ENCODE data around the gene FLT3.
"Not testable (repeated sequence)": the region's sequence is repeated elsewhere in the genome, so short reads cannot be mapped to it uniquely, and the experiment has no call there.

FLT3 gene

GRCh38 chr13:27965343-27965739 lies 135.0 kb downstream of the FLT3 start:
- Histone ChIP-seq H3K4me1 (ENCODE audit: control insufficient read depth, insufficient read depth, low read length) (peaks cover 56% of the 10 kb centered on the region), H3K4me3 (ENCODE audit: low read length) (no peak overlapping the region), H3K36me3 (ENCODE audit: control insufficient read depth, insufficient read depth, low read length) (no peaks in the 10 kb centered on the region), H3K27me3 (ENCODE audit: control insufficient read depth, insufficient read depth, low read length) (peaks cover 61% of the 10 kb centered on the region), H3K9me3 (ENCODE audit: control insufficient read depth, low read length) (no peaks in the 10 kb centered on the region), H3K9ac (ENCODE audit: low read length) (no peak overlapping the region)

DNA sequence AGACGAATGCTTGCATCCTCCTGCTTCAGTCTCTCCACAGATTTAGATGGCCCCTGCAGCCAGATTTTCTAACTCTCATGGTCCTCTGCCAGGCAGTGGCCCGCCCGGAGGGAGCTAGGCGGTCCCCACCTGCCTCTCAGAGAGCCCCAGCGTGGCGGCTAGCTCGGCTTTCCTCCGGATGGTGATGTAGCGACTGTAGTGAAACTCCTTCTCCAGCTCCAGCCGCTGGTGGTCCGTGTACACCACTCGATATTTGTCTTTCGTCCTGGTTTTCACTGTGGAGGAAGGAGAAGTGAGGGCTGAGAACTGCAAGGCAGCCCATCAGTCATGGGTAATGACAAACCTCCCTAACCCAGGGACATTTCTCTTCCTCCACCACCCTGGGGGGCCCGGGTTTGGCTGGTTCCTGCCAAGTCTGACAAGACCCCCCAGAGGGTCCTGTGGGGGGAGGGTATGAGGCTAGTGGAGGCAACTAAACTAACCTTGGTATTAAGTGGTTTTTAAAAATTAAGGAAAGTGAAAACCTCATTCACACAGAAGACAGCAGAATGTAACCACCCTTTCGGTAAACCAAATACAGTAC lies 135.5 kb downstream of the FLT3 start:
- no peak overlapping the region for H3K9ac ChIP-seq (ENCODE audit: low read length)
- H3K27me3 ChIP-seq (ENCODE audit: control insufficient read depth, insufficient read depth, low read length), result peaks cover 59% of the 10 kb centered on the region
- H3K4me1 ChIP-seq (ENCODE audit: control insufficient read depth, insufficient read depth, low read length), result peaks cover 60% of the 10 kb centered on the region
- H3K9me3 ChIP-seq (ENCODE audit: control insufficient read depth, low read length), result no peaks in the 10 kb centered on the region
- no peaks in the 10 kb centered on the region for H3K36me3 ChIP-seq (ENCODE audit: control insufficient read depth, insufficient read depth, low read length)
- H3K4me3 ChIP-seq (ENCODE audit: low read length), result no peak overlapping the region

DNA sequence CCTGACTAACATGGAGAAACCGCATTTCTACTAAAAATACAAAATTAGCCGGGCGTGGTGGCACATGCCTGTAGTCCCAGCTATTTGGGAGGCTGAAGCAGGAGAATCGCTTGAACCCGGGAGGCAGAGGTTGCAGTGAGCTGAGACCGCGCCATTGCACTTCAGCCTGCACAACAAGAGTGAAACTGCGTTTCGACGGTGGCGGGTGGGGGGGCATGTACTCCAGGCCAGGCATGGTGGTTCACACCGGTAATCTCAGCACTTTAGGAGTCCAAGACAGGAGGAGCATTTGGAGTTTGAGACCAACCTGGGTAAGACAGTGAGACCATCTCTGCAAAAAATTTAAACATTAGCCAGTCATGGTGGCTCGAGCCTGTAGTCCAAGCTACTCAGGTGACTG lies 136.2 kb downstream of the FLT3 start:
- H3K4me1 ChIP-seq (ENCODE audit: control insufficient read depth, insufficient read depth, low read length), result peaks cover 65% of the 10 kb centered on the region
- H3K9ac ChIP-seq (ENCODE audit: low read length); H3K4me3 ChIP-seq (ENCODE audit: low read length); H3K9me3 ChIP-seq (ENCODE audit: control insufficient read depth, low read length); H3K36me3 ChIP-seq (ENCODE audit: control insufficient read depth, insufficient read depth, low read length): not testable (repeated sequence)
- H3K27me3 ChIP-seq (ENCODE audit: control insufficient read depth, insufficient read depth, low read length), result peaks cover 57% of the 10 kb centered on the region

DNA sequence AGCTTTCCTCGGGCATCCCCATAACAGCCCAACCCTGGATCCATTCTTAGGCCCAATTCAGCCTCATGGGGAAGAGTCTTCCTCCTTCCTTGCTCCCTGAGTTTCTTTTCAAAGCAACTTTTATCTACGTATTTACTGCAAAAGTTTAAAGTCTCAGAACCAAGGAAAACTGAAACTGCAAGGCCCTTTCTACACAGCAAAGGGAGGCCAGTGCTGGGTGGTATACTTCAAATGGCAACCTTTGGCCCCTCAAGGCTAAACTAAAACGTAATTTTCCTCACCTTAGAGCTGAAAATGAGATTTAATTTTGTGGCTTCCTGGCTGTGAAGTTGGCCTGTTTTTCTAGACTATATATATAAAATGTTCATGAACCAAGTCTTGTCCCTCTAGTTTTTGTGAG lies 136.9 kb downstream of the FLT3 start:
- no peak overlapping the region for H3K9ac ChIP-seq (ENCODE audit: low read length)
- peaks cover 50% of the 10 kb centered on the region for H3K27me3 ChIP-seq (ENCODE audit: control insufficient read depth, insufficient read depth, low read length)
- peaks cover 65% of the 10 kb centered on the region for H3K4me1 ChIP-seq (ENCODE audit: control insufficient read depth, insufficient read depth, low read length)
- no peaks in the 10 kb centered on the region for H3K9me3 ChIP-seq (ENCODE audit: control insufficient read depth, low read length)
- no peak overlapping the region for H3K4me3 ChIP-seq (ENCODE audit: low read length)
- no peaks in the 10 kb centered on the region for H3K36me3 ChIP-seq (ENCODE audit: control insufficient read depth, insufficient read depth, low read length)

- H3K36me3 ChIP-seq (ENCODE audit: control insufficient read depth, insufficient read depth, low read length), result no peaks in the 10 kb centered on the region
- H3K27me3 ChIP-seq (ENCODE audit: control insufficient read depth, insufficient read depth, low read length), result peaks cover 45% of the 10 kb centered on the region
- H3K9ac ChIP-seq (ENCODE audit: low read length), result no peak overlapping the region
- no peaks in the 10 kb centered on the region for H3K9me3 ChIP-seq (ENCODE audit: control insufficient read depth, low read length)
- peaks cover 65% of the 10 kb centered on the region for H3K4me1 ChIP-seq (ENCODE audit: control insufficient read depth, insufficient read depth, low read length)
- no peak overlapping the region for H3K4me3 ChIP-seq (ENCODE audit: low read length)
Observed at GRCh38 chr13:27962982-27963381, 137.4 kb downstream of the FLT3 start.

- Histone ChIP-seq H3K9ac (ENCODE audit: low read length) (peak overlapping the region; percentile 34), H3K36me3 (ENCODE audit: control insufficient read depth, insufficient read depth, low read length) (no peaks in the 10 kb centered on the region), H3K4me3 (ENCODE audit: low read length) (no peak overlapping the region), H3K27me3 (ENCODE audit: control insufficient read depth, insufficient read depth, low read length) (peaks cover 38% of the 10 kb centered on the region), H3K4me1 (ENCODE audit: control insufficient read depth, insufficient read depth, low read length) (peaks cover 63% of the 10 kb centered on the region), H3K9me3 (ENCODE audit: control insufficient read depth, low read length) (no peaks in the 10 kb centered on the region)
Observed at GRCh38 chr13:27962128-27962841, 138.1 kb downstream of the FLT3 start.

- peaks cover 61% of the 10 kb centered on the region for H3K4me1 ChIP-seq (ENCODE audit: control insufficient read depth, insufficient read depth, low read length)
- H3K9ac ChIP-seq (ENCODE audit: low read length), result peak overlapping the region; percentile 77
- peak overlapping the region; percentile 93 for H3K4me3 ChIP-seq (ENCODE audit: low read length)
- peaks cover 32% of the 10 kb centered on the region for H3K27me3 ChIP-seq (ENCODE audit: control insufficient read depth, insufficient read depth, low read length)
- H3K9me3 ChIP-seq (ENCODE audit: control insufficient read depth, low read length), result no peaks in the 10 kb centered on the region
- H3K36me3 ChIP-seq (ENCODE audit: control insufficient read depth, insufficient read depth, low read length), result no peaks in the 10 kb centered on the region
Observed at GRCh38 chr13:27961227-27962085, 138.9 kb downstream of the FLT3 start.

- peaks cover 26% of the 10 kb centered on the region for H3K27me3 ChIP-seq (ENCODE audit: control insufficient read depth, insufficient read depth, low read length)
- H3K4me1 ChIP-seq (ENCODE audit: control insufficient read depth, insufficient read depth, low read length), result peaks cover 58% of the 10 kb centered on the region
- peak overlapping the region; percentile 77 for H3K9ac ChIP-seq (ENCODE audit: low read length)
- H3K9me3 ChIP-seq (ENCODE audit: control insufficient read depth, low read length), result no peaks in the 10 kb centered on the region
- peak overlapping the region; percentile 93 for H3K4me3 ChIP-seq (ENCODE audit: low read length)
- H3K36me3 ChIP-seq (ENCODE audit: control insufficient read depth, insufficient read depth, low read length), result no peaks in the 10 kb centered on the region
Observed at GRCh38 chr13:27960362-27961226, 139.8 kb downstream of the FLT3 start.

DNA sequence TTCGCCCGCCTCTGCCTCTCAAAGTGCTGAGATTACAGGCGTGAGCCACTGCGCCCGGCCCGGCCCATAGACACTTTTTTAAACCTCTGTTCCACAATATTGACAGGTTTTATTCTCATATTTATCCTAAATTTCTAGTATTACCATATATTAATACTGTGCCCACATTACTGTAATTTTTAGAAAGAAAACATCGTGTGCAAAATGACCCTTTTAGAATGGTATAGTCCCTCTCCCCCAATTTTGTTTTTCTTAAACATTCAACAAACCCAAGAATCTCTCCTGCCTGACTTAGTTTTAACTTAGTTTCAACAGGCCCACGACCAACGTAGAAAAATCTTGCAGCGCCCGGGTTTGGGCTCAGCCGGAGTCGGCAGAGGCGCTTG lies 140.4 kb downstream of the FLT3 start:
- Histone ChIP-seq H3K27me3 (ENCODE audit: control insufficient read depth, insufficient read depth, low read length) (peaks cover 26% of the 10 kb centered on the region), H3K9me3 (ENCODE audit: control insufficient read depth, low read length) (no peaks in the 10 kb centered on the region), H3K36me3 (ENCODE audit: control insufficient read depth, insufficient read depth, low read length) (no peaks in the 10 kb centered on the region), H3K9ac (ENCODE audit: low read length) (peak overlapping the region; percentile 77), H3K4me1 (ENCODE audit: control insufficient read depth, insufficient read depth, low read length) (peaks cover 58% of the 10 kb centered on the region), H3K4me3 (ENCODE audit: low read length) (peak overlapping the region; percentile 93)

DNA sequence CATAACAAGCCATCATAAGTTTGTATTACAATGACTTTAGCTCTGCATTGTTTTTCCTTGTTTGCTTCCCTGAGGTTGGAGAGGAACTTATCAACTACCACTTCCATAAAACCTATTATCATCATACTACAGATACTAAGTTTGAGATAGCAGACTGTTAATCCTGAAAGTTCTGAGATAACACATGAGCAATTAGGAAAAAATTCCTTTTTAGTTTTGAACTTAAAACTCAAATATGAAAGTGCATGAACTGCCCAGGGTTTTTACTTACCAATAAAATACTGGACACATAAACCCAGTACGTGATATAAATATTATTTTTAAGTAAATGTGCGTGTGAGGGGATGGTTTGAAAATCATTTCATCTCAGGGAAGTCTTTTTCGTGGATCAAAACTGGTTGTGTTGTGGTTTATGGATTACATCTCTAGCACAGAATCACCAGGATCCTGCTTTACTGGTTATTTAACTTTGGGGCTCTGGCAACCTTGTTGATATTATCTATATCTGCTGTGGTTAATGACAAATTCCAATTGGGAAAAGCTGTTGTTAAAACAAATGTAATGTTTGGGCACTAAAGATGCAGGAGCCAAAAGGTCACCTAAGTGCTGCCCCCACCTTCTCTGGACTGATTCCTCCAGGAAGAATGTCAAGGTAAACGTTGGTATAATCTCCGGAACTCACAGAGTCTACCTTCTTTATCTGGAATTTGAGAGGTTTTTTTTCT lies 143.6 kb downstream of the FLT3 start:
- Histone ChIP-seq H3K9me3 (ENCODE audit: control insufficient read depth, low read length) (no peaks in the 10 kb centered on the region), H3K4me1 (ENCODE audit: control insufficient read depth, insufficient read depth, low read length) (peaks cover 52% of the 10 kb centered on the region), H3K27me3 (ENCODE audit: control insufficient read depth, insufficient read depth, low read length) (peaks cover 38% of the 10 kb centered on the region), H3K9ac (ENCODE audit: low read length) (no peak overlapping the region), H3K36me3 (ENCODE audit: control insufficient read depth, insufficient read depth, low read length) (no peaks in the 10 kb centered on the region), H3K4me3 (ENCODE audit: low read length) (no peak overlapping the region)

DNA sequence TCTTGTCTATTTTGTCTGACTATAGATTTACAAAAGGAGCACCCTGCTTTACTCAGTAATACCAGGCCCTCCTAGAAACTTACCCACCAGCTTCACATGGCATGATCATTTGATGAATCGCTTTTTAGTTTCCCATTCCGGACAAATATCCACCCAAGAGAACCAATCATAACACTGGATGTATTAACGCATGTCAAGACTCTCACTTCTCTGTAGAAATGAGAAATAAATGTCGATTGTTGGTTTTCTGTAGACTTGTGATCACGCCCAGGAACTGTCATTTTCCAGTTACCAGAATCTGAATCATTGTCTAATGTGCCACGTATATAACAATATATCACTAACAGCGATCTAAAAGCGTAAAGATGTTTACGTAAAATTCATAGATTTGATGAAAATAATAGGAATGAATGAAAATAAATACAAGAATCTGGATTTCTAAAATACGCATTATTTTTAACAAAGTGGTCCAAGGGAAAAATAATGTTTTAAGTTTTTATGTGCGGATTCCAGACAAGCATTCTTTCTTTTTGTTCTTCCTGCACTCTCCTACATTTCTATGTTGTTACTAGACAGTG lies 145.3 kb downstream of the FLT3 start:
- H3K4me3 ChIP-seq (ENCODE audit: low read length), result peak overlapping the region; percentile 36
- no peaks in the 10 kb centered on the region for H3K36me3 ChIP-seq (ENCODE audit: control insufficient read depth, insufficient read depth, low read length)
- H3K9me3 ChIP-seq (ENCODE audit: control insufficient read depth, low read length), result no peaks in the 10 kb centered on the region
- H3K9ac ChIP-seq (ENCODE audit: low read length), result peak overlapping the region; percentile 93
- H3K4me1 ChIP-seq (ENCODE audit: control insufficient read depth, insufficient read depth, low read length), result peaks cover 42% of the 10 kb centered on the region
- H3K27me3 ChIP-seq (ENCODE audit: control insufficient read depth, insufficient read depth, low read length), result peaks cover 29% of the 10 kb centered on the region
